Urothelium cell line (cell line): ENCODE data around the gene FERMT1.
A peak's percentile ranks its signal among the peaks of the same experiment; 100 is the strongest.

Experiments used
- DNase-seq: peaks from one replicate; pipeline ENCODE4 v3.0.0; 2011; ENCODE audit warnings: low spot score, mixed read lengths
- FAIRE-seq: peaks from 2 replicates; lab custom pipeline; 2011; peaks lifted over from hg19 to GRCh38; lab: Jason Lieb, UNC

FERMT1 gene, protein sequence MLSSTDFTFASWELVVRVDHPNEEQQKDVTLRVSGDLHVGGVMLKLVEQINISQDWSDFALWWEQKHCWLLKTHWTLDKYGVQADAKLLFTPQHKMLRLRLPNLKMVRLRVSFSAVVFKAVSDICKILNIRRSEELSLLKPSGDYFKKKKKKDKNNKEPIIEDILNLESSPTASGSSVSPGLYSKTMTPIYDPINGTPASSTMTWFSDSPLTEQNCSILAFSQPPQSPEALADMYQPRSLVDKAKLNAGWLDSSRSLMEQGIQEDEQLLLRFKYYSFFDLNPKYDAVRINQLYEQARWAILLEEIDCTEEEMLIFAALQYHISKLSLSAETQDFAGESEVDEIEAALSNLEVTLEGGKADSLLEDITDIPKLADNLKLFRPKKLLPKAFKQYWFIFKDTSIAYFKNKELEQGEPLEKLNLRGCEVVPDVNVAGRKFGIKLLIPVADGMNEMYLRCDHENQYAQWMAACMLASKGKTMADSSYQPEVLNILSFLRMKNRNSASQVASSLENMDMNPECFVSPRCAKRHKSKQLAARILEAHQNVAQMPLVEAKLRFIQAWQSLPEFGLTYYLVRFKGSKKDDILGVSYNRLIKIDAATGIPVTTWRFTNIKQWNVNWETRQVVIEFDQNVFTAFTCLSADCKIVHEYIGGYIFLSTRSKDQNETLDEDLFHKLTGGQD

GRCh38 chr20:6122873-6123648 is at the start of gene FERMT1:
Gene FERMT1, minus strand, starts transcription at chr20:6123030. Its CDS starts 3,476 bp downstream, at chr20:6119554.
- DNase-seq = peak; percentile 84
- peak; percentile 52 for FAIRE-seq

DNA sequence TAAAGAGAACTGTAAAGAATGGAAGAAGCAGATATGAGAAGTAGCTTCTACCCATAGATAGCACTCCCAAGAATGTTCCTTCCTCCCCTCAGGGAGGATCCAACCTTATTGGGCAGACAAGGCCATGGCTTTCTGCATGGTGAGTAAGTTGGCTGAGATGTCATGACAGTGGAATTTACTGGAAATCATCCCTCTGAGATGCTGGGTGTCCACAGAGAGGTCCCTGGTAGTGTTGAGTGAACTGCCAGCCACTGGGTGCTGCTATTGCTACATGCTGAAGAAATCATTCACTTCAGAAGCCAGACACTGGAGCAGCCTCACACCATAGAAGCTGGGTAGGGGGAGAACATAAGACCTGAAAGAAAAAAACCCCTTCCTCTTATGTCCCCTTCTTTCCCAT is 46.4 kb upstream of the FERMT1 start:
- DNase-seq (peak; percentile 20), FAIRE-seq (no peak)

DNA sequence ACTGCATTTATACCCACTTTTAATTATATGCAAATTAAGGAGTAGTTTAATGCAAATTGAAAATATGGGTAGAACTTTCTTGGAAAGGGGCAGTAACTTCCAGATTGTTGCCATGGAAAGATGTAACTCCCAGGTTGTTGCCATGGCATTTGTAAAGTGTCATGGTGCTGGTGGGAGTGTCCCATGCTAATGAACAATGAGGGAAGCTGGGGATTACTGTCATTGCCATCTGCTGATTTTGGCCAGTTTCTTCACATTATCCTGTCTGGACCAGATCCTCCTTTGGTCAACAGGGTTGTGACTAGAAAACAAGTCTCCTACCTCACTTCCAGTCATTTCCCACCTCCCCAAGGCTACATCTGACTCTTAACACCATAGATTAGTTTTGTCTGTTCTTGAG is 45.4 kb upstream of the FERMT1 start:
- DNase-seq = no peak
- FAIRE-seq = no peak

GRCh38 chr20:6165346-6165745 is 42.5 kb upstream of the FERMT1 start:
- no peak for DNase-seq
- no peak for FAIRE-seq

GRCh38 chr20:6164421-6165341 is 41.9 kb upstream of the FERMT1 start:
- DNase-seq = peak; percentile 21
- no peak for FAIRE-seq

GRCh38 chr20:6160736-6161135 is 37.9 kb upstream of the FERMT1 start:
- DNase-seq (no peak), FAIRE-seq (no peak)

DNA sequence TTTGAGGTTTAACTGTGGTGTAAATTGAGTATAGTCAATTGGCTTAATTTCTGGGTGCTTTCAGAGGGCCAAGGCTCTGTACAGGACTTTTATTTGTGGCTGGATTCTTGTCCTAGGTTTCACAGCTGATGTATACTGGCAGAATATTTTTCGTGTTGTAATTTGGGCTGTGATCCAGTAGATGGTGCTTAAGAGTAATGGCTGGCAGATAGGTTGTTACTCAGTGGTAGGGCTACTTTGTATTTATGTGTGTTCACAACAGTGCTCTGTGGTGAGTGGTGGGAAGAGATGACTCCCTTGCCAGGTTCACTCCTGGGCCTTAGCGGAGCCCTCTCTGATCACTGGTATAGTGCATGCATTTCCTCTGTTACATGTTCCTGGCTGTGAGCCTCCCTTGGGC is 34.5 kb upstream of the FERMT1 start:
- FAIRE-seq (no peak), DNase-seq (no peak)

- FAIRE-seq (no peak), DNase-seq (no peak)
Observed at GRCh38 chr20:6152777-6153176, 29.9 kb upstream of the FERMT1 start.

GRCh38 chr20:6148073-6148472 is 25.2 kb upstream of the FERMT1 start:
- DNase-seq (no peak), FAIRE-seq (no peak)

DNA sequence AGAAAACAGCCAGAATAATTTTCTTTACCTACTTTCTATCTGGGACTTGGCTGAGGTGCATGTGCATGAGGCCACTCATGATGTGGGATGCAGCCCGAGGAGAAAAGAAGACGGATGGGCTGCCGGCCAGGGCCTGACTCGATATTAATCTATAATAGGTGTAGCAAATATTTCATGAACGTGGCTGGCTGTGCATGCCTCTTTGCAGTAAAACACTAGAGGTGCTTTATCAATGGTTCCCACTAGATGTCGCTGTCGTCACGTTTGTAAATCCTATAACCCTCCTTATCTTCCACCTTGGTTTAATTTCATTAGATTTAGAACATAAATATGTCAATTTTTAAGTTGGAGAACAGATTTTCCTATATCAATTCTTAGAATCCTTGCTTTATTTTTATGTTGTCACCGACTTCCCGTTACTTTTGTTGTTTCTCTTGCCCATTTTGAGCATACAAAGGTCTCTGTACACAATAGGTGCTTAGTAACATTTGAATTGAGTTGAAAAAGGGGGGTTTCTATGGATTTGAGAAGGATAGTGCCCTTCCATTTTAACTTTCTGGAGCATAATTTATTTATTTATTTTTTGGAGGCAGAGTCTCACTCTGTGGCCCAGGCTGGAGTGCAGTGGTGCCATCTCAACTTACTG is 19.6 kb upstream of the FERMT1 start:
- DNase-seq = peak; percentile 59
- no peak for FAIRE-seq

GRCh38 chr20:6140947-6141346 is 18.1 kb upstream of the FERMT1 start:
- FAIRE-seq = no peak
- DNase-seq = peak; percentile 36

GRCh38 chr20:6135347-6135746 is 12.5 kb upstream of the FERMT1 start:
- FAIRE-seq = no peak
- DNase-seq = no peak

- FAIRE-seq (no peak), DNase-seq (no peak)
Observed at GRCh38 chr20:6134592-6134991, 11.8 kb upstream of the FERMT1 start.

DNA sequence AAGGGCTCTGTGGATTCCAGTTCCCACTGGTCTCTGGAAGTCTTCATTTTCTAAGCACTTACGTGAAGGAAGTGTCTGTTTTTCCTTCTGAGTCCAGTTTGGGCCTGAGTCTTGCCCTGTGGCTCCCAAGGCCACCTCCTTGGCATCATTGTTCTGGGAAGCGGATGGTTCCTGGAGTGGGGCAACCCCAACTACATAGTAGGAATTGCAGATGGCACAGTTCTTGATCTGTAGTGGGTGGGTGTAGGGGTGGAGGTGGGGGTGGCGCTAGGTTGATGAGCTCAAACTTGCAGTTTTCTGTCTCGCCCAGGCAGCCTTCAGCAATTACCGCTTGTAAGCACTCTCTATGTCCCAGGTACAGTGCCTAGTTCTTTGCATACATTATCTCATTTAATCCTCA is 7.2 kb upstream of the FERMT1 start:
- DNase-seq (no peak), FAIRE-seq (no peak)

GRCh38 chr20:6127825-6128224 is 5.0 kb upstream of the FERMT1 start:
- FAIRE-seq = no peak
- DNase-seq = no peak

DNA sequence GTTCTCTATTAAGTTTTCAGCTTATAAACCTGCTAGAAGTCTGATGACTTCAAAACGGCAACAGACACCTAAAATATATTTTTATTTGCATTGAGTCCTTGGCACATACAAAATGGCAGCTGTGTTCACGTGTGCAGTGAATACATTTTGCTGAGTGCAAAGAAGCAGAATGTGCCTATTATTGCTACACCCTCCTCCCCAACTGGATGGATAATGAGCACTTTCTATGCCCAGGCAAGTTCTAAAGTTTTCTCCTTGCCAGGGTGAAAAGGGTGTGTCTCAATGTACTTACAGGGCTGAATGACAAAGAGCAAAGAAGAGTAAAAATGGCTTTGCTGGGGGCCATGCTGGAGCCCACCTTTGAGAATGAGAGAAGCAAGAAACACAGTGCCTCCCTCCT is 4.0 kb upstream of the FERMT1 start:
- DNase-seq = no peak
- no peak for FAIRE-seq

GRCh38 chr20:6123649-6124014 is 802 bp upstream of the FERMT1 start:
- no peak for DNase-seq
- no peak for FAIRE-seq

GRCh38 chr20:6122111-6122872 is 538 bp downstream of the FERMT1 start:
- no peak for DNase-seq
- FAIRE-seq = no peak

GRCh38 chr20:6121504-6121903 is 1.3 kb downstream of the FERMT1 start:
- no peak for FAIRE-seq
- DNase-seq = no peak
